Brain microvascular endothelial cell (primary cell): ENCODE measurements around the gene MED13L.

Experiments
- DNase-seq: peaks from one replicate; pipeline ENCODE4 v3.0.0-alpha.2; 2020
- H3K27ac ChIP-seq: fragments of 250-450 bp; sonication (Bioruptor Pico); 2 replicates; pipeline ENCODE4 v1.5.1; 2020; ENCODE audit warnings: mild to moderate bottlenecking, moderate library complexity
- H3K27me3 ChIP-seq: fragments of 250-450 bp; sonication (Bioruptor Pico); replicated peaks from 2 replicates; pipeline ENCODE4 v1.5.1; 2020; ENCODE audit warnings: mild to moderate bottlenecking
- H3K36me3 ChIP-seq: fragments of 250-450 bp; sonication (Bioruptor Pico); replicated peaks from 2 replicates; pipeline ENCODE4 v1.5.1; 2020; ENCODE audit warnings: mild to moderate bottlenecking
- H3K4me3 ChIP-seq: 2 replicates; pipeline ENCODE4 v1.5.1; 2011; ENCODE audit warnings: low read depth, mild to moderate bottlenecking, control low read depth, low read length, moderate library complexity
- CTCF ChIP-seq: IDR thresholded peaks from 2 replicates; pipeline ENCODE4 v1.5.1; 2011; ENCODE audit warnings: low read depth, mild to moderate bottlenecking, moderate library complexity, low read length, control low read depth, inconsistent platforms; ENCODE audit errors: missing control alignments
- in situ Hi-C: cut with HindIII; loops from 2 replicates; pipeline ENCODE4 v1.10.0; 2017; ENCODE audit warnings: low sequenced_read_pairs, low pct_ligation_motif_present

MED13L gene

GRCh38 chr12:116263431-116263830, 14.1 kb downstream of the MED13L start:
- Histone ChIP-seq H3K27me3 (no peaks in the 10 kb centered on the region), H3K36me3 (no peaks in the 10 kb centered on the region), H3K27ac (no peak overlapping the region), H3K4me3 (no peak overlapping the region)
- DNase-seq: no peak
- in situ Hi-C loops: no loop called here
- TF ChIP-seq CTCF: no peak

GRCh38 chr12:116262741-116263140, 14.8 kb downstream of the MED13L start:
- DNase-seq: no peak
- Histone ChIP-seq H3K27ac (no peak overlapping the region), H3K4me3 (no peak overlapping the region), H3K27me3 (no peaks in the 10 kb centered on the region), H3K36me3 (no peaks in the 10 kb centered on the region)
- in situ Hi-C loops: no loop called here
- no peak for TF ChIP-seq CTCF

GRCh38 chr12:116261525-116262100, 15.9 kb downstream of the MED13L start:
- H3K27ac ChIP-seq: no peak overlapping the region
- in situ Hi-C loops: no loop called here
- no peak for TF ChIP-seq CTCF

GRCh38 chr12:116259800-116260577, 17.5 kb downstream of the MED13L start:
- Histone ChIP-seq H3K4me3 (no peak overlapping the region), H3K36me3 (no peaks in the 10 kb centered on the region), H3K27ac (no peak overlapping the region), H3K27me3 (no peaks in the 10 kb centered on the region)
- TF ChIP-seq CTCF: no peak
- no peak for DNase-seq
- in situ Hi-C loops: no loop called here

More at GRCh38 chr12:116261525-116262100, 15.9 kb downstream of the MED13L start:
- no peaks in the 10 kb centered on the region for H3K27me3 ChIP-seq
- no peaks in the 10 kb centered on the region for H3K36me3 ChIP-seq
- DNase-seq: no peak
- no peak overlapping the region for H3K4me3 ChIP-seq

- no peak for TF ChIP-seq CTCF
- H3K27ac ChIP-seq: no peak overlapping the region
These were observed 19.7 kb downstream of the MED13L start for GRCh38 chr12:116257826-116258225.

GRCh38 chr12:116257215-116257614, 20.3 kb downstream of the MED13L start:
- no peaks in the 10 kb centered on the region for H3K27me3 ChIP-seq
- no peak for DNase-seq
- H3K36me3 ChIP-seq: no peaks in the 10 kb centered on the region
- no peak for TF ChIP-seq CTCF
- in situ Hi-C loops: no loop called here
- H3K27ac ChIP-seq: no peak overlapping the region
- H3K4me3 ChIP-seq: no peak overlapping the region

More at GRCh38 chr12:116257826-116258225, 19.7 kb downstream of the MED13L start:
- no peaks in the 10 kb centered on the region for H3K36me3 ChIP-seq
- in situ Hi-C loops: no loop called here
- no peak overlapping the region for H3K4me3 ChIP-seq
- no peak for DNase-seq
- H3K27me3 ChIP-seq: no peaks in the 10 kb centered on the region
